NCI-H510A treated with DMSO at 0.1 percent for 48 hours (cell line): Measurements from ENCODE around the gene EVX2.

Experiments
- DNase-seq: peaks from one replicate; lab custom pipeline; 2025; lab: John Stamatoyannopoulos, UW

EVX2 gene

GRCh38 chr2:176083796-176084261, at the start of gene EVX2:
Gene EVX2, minus strand, starts transcription at chr2:176083962. Its CDS starts 186 bp downstream, at chr2:176083776.
- no peak for DNase-seq

DNA sequence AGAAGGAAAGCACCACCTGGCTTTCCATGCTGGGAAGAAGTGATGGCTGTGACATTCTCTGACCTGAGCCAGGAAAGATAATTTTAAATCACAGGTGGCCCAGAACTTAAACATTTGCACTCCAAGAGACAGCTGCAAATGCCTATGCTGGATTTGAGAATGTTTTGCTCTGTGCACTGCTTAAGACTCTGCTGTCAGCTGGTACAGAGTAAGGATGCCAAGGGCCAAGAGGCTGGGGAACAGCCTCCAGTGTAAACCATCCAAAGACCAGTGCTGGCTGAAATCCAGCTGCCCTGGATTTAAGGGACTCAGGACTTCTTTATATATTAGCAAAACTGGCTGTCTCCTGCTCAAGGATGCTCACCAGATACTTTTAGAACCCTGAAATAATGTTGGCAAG, 49.6 kb upstream of the EVX2 start:
- DNase-seq, result no peak

- DNase-seq, result no peak
Measured at GRCh38 chr2:176132205-176133171, 48.7 kb upstream of the EVX2 start.

DNA sequence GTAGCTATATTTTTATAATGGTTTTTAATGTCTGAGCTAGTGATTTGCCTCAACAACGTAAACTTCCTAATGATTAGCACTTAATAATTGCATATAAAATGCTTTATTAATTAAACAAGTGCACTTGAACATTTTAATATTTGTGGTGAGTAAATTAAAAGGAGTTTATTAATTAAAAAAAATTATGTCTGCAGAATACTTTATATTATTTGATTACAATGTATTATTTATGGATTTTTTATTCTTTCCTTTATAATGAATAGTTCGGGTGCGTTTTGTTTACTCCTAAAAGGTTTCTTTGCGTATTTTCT, 48.0 kb upstream of the EVX2 start:
- DNase-seq, result no peak

DNA sequence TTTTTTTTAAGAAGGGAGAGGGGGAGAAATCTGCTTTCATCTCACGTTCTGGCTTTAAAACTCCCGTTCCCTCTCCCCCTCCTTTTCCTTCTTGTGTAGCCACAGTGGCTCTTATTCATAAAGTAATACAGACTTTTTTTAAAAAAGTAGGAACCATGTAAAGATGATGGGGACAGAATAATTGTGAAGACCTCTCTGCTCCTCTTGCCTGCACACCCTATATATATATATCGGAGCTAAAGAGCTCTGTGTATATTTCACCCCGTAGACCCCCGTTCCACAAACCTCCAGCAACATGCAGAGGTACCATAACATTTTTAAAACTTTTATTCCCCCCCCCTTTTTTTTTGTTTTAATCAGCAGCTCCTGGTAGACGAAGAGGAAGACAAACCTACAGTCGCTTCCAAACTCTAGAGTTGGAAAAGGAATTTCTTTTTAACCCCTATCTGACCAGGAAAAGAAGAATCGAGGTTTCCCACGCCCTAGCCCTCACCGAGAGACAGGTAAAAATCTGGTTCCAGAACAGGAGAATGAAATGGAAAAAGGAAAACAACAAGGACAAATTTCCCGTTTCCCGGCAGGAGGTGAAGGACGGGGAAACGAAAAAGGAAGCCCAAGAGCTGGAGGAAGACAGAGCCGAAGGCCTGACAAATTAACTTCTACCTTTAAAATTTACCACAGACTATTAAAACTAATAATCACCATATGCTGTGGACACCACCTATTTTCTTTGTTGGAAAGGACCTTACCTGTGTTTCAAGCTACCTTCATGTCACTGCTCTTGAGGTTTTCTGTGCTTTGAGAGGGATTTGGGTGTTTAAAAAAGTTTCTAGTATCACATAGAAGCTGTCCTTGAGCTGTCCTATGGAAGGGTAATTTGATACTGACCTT, 47.4 kb upstream of the EVX2 start:
- no peak for DNase-seq

GRCh38 chr2:176130147-176130956, 46.6 kb upstream of the EVX2 start:
- no peak for DNase-seq

DNA sequence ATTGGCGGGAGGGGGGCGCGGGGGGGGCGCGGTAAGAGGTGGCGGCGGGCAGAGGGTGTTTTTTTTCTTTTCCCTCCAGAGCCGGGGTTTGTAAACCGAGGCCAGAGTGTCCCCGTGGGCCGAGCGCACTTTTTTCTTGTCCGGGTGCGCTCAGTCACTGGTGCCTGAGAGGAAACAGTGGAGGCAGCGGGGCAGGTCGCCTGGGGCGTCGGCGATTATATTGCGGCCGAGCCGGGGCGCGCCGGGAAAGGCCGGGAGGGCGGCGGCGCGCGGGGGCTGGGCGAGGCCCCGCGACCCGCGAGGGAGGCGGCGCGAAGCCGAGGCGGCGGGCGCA, 46.0 kb upstream of the EVX2 start:
- no peak for DNase-seq

DNA sequence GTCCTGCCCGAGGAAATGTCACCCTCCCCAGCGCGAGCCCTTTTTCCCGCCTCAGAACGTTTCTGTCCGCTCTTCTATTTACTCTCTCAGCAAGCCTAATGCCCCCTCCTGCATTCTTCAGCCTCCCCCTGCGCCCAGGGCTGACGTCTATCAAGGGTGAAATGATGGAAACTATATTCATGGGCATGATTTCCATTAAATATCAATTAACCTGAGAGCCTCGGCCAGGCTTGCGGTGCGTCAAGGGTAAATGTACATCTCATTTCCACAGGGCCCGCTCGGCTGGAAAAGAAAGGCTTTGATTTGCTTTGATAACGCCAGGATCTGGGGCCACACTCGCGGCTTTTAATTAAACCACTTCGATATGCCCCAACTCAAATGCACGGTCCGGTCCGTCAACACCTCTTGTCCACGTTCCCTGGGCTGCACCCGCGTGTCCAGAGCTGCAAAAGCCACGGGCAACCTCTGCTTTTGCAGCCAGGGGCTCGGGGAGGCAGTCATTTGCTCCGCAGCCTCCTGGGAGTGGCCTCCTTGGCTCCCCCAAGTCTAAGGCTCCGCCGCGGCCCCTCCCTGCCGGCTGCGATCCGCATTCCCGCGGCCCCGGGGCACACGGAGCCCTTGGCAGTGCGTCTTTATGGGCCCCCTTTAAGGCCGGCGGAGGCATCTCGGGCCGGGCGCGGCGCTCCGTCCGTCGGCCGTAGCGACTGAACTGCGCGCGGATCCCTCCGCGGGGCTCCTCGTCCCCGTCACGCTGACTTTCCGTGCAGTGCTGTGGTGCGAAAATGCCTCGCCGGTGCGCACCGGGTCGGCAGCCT, 45.4 kb upstream of the EVX2 start, which contains the start of gene HOXD8:
HOXD8 (plus strand) TSS at position 724 of the 815 bp plus-strand sequence. CDS start 662 bp downstream, outside the sequence.
- DNase-seq, result no peak

DNA sequence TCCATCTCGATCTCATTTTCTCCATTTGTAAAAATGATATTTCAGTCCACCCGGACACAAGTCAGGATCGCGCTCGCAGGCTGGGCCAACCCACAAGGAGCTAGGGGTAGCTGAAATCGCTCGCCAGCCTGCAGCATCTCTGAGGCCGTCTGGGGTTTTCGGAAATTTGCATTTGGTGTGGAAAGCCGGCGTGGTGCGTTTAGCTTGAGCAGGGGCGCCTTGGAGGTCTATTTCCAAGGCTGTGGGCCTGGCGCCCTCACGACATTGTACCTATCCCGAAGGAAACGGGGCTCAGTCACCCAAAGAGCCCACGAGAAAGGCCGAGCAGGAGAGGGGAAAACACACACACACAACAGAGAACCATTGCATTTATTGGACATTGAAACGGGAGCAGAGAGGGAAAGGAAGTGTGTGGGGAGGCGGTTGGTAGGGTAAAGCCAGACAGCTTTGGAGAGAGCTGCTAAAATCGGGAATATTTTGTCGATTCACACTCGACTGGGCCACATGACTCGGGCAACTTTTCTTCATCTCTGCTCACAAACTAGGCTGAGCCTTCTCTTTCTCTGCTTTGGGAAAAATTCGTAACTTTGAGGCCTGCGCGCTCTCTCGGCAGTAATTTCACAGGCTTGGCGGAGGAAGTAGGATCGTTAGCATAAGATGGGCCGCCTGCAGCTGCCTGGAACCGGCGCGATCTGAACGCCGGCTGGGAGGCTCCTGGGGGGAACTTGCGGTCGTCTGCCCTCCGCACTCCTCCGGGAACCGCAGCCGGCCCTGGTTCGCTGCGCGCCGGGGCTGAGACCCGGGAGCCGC, 44.6 kb upstream of the EVX2 start:
- DNase-seq, result no peak

- DNase-seq, result no peak
Measured at GRCh38 chr2:176127774-176128072, 44.0 kb upstream of the EVX2 start.

- peak; percentile 61 for DNase-seq
Measured at GRCh38 chr2:176126929-176127773, 43.4 kb upstream of the EVX2 start.

- DNase-seq, result no peak
Measured at GRCh38 chr2:176125772-176126054, 42.0 kb upstream of the EVX2 start.

DNA sequence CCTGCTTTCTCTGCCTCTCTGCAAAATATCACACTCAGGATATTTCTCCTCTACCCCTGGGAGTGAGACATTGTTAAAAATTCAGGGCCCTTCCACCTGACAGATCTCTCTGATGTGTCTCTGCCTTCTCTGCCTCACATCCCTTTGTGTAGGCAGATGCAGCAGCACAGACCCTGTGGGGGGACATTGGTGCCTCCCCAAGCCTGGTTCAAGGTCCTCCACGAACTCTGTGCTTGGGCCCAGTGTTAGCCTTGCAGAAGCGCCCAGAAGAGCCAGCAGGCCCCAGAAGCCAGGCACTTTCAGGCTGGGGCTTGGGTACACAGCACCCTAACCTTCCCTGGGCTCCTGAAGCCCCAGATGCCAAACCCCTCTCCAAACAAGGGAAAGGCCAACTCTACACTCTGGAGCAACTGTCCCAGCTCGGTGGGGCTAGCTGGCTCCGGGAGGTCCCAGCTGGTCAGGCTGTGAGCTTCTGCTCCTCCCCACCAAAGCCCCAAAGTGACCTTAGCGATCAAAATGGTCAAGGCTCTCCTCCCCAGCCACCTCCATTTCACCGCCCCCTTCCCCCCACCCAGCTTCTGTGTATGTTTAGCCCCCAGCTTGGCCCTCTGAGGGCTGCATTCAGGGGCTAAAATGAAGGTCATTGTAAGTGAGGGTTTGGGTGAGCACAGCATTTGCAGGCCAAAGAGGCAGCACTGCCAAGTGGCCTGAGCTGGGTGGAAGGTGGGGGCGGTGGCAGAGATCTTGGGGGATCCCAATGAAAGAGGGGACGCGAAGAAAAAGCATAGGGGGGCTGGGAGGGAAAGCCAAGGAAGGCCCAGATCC, 41.4 kb upstream of the EVX2 start:
- DNase-seq, result no peak

DNA sequence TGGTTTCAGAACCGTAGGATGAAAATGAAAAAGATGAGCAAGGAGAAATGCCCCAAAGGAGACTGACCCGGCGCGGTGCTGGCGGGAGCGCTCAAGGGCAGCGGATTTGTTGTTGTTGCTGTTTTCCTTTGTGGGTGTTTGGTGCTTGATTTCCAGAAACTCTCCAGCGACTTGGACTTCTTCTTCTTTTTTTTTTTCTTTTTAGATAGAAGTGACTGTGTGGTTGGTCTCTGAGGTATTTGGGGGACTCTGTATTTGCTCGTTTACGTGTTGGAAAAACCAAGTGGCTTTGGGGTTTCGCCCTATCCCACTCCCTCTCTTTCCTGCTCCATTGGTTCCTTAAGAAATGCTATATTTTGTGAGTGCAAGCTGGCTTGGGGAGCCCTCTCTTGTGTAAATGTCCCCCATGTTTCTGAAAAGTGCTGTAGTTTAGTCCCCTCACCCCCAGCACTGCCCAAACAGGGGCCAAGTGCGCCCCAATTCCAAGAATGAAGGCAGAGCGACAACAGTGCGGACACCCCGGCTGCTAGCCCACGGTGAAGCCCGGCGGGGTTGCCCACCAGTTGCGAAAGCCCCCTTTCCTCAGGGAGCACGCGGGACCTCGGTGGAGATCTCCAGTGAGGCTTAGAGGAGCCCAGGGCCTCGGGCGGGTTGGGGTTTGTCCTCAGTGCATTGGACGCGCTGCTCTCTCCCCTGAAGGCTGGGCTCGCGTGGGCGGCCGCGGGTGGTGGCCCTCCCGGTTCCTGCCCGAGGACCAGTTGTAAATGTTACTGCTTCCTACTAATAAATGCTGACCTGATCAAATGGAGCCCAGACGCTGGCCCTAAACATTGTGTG, 40.6 kb upstream of the EVX2 start:
- no peak for DNase-seq

DNA sequence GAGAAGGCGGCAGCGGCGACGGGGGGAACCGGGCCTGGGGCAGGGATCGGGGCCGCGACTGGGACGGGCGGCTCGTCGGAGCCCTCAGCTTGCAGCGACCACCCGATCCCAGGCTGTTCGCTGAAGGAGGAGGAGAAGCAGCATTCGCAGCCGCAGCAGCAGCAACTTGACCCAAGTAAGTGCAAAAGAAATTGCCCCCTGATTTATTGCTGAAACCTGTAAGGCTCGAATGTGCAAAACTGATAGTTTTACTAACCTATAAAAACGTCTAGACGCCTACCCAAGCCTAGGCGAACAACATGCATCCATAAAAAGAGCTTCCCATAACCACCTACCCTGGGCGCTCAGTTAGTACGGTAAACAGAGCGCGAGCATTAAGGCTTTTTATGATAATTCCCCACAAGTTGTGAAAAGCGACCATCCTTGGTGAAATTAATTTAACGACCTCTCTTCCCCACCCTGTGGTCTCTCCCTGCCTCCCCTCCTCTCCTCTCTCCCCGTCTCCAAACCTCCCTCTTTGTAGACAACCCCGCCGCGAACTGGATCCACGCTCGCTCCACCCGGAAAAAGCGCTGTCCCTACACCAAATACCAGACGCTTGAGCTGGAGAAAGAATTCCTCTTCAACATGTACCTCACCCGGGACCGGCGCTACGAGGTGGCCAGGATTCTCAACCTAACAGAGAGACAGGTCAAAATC, 39.8 kb upstream of the EVX2 start:
- no peak for DNase-seq

- no peak for DNase-seq
Measured at GRCh38 chr2:176122683-176123410, 39.1 kb upstream of the EVX2 start, which contains the start of gene HOXD9. Gene HOXD9, plus strand, starts transcription at chr2:176122719. Its CDS starts 50 bp downstream, at chr2:176122769.
